Hepatic stellate cell (primary cell): ENCODE results near the gene NOTCH1.

Experiments used
- DNase-seq: peaks from one replicate; pipeline ENCODE4 v3.0.0; 2011; ENCODE audit warnings: low spot score

The NOTCH1 gene

DNA sequence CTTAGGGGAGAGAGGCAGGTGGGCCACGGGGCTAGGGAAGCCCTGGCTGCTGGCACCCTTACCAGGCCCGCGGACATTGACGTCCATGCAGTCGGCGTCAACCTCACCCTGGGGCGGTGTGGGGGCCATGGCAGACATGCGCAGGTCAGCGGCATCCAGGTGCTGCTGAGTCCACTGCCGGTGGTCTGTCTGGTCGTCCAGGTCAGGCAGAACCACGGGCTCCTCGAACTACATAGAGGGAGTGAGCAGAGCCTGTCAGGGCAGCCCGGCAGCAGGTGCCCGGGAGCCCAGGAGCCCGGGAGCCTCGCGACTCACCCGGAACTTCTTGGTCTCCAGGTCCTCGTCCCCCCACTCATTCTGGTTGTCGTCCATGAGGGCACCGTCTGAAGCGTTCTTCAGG, 44.2 kb downstream of the NOTCH1 start:
- no peak for DNase-seq

- DNase-seq: no peak
These were observed 45.6 kb downstream of the NOTCH1 start for GRCh38 chr9:136499935-136500910.

- DNase-seq: no peak
These were observed 46.5 kb downstream of the NOTCH1 start for GRCh38 chr9:136499071-136499934.

- no peak for DNase-seq
These were observed 47.7 kb downstream of the NOTCH1 start for GRCh38 chr9:136497916-136498695.

- DNase-seq: no peak
These were observed 48.8 kb downstream of the NOTCH1 start for GRCh38 chr9:136496801-136497620.

DNA sequence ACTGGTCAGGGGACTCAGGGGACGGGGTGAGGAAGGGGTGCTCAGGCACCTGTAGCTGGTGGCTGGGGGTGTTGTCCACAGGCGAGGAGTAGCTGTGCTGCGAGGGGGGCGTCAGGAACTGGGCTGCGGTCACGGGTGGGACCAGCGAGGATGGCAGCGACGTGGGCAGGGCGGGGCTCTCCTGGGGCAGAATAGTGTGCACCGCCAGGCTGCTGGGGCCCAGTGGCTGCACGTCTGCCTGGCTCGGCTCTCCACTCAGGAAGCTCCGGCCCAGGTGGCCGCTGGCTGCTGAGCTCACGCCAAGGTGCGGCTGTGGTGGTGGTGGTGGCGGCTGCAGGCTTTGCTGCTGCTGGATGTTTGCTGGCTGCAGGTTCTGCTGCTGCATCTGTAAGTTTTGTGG, 49.7 kb downstream of the NOTCH1 start:
- no peak for DNase-seq

DNA sequence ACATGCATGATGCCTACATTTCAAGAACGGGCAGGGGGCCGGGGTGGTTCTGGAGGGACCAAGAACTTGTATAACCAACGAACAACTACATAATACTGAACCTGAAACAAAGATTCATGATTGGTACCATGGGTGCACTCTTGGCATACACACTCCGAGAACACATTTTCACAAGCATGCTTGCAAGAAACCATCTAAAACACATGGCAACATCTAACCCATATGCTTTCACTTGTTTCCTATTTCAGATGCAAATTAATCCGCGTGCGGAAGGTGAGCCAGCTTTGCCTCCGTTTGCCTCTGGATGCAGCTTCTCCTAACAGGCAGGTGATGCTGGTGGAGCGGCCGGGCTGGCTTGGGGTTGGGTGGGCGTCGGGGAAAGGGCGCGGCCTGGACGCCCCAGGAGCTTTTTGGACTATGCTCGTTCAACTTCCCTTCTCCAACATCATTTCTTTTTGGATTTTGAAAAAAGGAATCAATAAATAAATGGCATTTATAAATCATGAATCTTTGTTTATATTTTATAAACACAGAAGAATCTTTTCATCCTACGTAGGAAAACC, 50.5 kb downstream of the NOTCH1 start:
- DNase-seq: no peak

DNA sequence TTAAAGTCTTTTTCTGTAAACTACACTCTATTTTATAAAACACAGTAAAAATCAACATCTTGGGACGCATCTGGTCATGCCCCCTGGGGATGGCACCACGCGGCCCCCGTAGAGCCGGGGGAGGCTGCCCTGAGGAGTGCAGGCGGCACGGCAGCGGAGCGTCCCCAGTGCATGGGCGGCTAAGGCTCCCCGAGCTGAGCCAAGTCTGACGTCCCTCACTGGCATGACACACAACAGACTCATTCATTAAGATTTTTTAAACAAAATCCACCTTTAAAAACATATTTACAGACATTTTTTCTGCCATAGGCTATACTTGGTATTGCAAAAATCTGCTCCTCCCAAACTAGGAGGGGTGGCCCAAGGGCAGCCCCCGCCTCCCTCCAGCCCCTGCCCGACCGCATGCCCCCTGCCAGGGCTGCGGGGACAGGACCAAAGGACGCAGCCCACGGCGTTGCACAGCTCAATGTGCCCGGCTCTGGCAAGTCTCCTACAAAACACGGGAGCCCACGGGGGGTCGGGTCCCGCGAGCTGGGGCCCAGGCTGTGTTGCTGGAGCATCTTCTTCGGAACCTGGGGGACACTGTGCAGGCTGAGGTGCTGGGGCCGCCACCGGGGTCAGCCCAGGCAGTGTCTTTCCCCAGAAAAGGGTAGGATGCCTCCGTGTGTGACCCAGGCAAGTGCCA, 51.2 kb downstream of the NOTCH1 start:
- no peak for DNase-seq

DNA sequence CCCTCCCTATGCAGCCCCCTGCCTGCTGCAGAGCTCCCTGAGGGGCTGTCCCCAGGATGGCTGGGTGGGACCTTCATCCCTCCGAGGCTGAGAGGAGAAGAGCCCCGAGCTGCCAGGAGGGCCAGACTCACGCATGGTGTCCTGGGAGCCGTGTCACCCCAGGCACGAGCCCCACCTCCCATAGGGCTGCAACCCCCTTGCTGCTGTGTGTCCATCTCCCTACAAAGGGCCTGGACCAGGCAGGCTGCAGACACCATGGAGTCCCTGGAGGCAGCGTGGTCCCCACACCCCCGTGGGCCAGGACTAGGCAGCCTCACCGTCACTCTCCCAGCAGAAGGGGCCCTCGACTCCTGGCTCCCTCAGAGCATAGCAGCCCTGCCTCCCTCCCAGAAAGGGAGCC, 51.8 kb downstream of the NOTCH1 start:
- no peak for DNase-seq

- DNase-seq: no peak
These were observed 52.3 kb downstream of the NOTCH1 start for GRCh38 chr9:136493567-136493971.

- no peak for DNase-seq
These were observed 52.8 kb downstream of the NOTCH1 start for GRCh38 chr9:136492978-136493522.

DNA sequence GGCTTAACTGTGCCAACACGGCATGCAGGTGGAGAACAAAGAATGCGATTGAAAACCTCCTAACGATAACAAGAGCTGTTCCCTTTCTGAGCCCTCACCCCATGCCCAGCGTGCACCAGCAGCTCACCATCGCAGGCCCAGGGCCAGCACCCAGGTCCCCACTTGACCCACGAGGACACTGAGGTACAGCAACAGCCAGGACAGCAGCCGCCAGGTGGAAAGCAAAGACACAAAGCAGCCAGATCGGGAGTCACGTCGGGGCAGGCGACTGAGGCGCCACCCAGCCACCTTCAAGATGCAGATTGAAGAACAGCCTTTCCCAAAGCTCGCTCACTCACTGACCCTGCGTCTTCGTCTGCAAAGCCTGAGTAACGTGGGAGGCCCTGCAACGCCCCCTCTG, 56.1 kb downstream of the NOTCH1 start:
- DNase-seq: no peak

GRCh38 chr9:136488247-136489214, 57.3 kb downstream of the NOTCH1 start:
- peak; percentile 62 for DNase-seq

DNA sequence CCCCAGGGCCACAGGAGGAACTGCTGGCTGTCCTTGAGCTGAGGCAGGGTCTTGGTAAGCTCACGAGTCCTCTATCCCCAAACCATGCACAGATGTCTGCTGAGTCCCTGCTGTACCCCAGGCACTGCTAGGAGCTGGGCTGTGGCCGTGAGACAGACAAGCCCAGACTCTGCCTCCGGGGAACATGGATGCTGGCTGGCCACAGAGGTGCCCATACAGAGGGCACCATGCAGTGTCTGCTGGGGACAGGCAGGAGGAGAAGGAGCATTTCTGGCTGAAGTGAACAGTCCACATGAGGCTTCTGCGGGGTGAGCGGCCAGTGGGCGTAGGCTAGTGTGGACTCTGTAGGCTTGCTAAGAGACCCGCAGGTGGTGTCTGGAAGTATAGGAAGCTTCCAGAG, 58.2 kb downstream of the NOTCH1 start:
- no peak for DNase-seq

DNA sequence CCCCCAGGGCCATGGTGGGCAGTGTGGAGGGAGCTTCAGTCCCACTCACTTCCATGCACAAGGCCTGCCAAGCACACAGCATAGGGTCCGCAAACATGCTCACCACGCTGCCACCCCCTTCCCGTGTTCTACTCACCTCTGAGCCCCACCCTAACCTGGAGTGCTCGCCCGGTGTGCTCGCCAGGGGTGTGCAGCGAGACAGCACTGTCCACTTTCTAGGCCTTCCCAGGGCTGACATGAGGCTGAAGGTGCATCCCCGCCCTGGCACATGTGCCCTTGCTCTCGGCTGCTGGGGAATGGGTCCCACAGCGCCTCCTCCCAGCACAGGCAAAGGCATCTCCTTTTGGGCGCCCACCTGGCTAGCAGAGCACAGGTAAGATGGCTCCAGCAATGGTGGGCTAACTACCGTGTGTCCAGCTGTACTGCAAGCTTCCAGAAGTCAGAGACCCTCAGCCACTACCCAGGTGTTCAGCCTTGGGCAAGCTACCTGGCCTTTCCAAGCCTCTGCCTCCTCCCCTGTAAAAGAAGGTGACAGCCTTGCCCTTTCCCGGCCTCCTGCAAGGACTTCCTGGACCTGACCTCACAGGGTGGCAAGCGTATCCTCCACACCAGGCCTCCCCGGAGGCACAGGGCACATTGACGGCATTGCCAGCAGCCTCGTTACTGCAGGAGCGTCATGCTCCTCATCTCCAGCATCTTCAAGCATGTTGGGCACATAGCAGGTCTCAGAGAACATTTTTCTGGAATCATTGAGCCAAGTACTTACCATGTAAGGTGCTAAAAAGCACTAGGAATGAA, 58.8 kb downstream of the NOTCH1 start:
- no peak for DNase-seq

DNA sequence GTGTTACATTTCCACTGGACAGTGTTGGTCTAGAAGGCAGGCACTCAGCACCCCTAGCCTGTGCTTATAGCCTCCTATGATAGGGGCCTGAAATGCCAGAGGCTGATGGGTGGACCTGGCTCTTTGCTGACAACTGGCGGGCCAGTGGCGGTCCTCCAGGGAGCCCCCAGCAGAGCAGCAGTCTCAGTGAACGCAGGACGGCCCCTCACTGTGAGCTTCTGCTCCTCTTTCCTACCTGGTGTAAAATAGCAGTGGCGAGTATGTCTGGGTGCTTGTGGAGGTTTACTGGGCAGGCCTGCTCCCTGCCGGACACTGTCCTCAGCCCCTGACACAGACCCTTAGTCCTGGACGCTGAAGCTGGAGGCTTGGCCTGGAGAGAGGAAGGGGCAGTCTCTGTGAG, 59.7 kb downstream of the NOTCH1 start:
- no peak for DNase-seq

DNA sequence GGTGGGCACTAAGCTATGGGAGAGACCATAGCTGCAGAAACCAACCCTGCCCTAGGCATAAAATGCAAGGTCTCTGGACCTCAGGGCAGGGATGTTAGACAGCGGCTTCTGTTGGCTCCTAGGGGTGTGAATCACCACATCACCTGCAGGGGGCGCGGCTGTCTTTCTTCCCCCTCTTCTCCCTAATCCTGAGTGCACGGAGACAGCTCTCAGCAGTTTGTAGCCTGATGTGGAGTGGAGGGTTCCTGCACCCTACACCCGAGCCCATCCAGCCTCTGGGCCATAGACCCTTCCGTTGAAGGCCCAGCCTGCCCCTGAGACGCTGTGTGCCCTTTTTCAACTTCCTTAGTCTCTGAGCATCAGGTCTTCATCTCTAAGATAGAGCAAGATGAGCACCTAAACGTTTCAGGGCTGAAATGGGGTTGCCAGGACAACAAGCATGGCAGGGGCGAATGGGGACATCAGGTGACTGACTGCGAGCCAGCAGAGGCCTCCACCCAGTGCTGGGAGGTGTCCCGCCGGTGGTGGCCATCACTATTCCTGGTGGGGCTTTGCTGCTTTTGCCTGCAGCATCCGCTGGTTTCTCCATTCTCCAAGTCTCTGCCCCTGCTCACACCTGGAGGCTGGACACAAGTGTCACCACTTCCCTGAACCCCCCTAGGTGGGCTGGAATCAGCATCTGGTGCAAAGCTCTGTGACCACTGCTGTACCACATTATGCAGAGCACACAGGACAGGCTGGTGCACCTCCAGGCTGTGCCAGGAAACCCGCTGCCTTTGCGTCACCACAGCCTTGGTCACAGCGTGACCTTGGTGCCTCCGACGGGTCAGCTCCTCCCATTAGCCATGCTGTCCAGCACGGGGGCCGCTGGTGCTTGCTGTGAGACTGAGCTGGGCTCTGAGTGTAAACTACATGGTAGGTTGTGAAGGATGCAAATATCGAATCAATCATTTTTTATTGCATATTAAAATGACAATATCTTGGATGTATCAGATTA, 60.5 kb downstream of the NOTCH1 start:
- DNase-seq: peak; percentile 88
